ENCODE data around the gene LAMC1. TPM values are rescaled to one million over a fixed set of nuclear protein-coding genes. Genes with fewer than 3 reads are reported as not detected.

Gene LAMC1
- total and polyA plus RNA-seq, 2 experiments from 2014 or later, result 78.4 to 185 TPM

DNA sequence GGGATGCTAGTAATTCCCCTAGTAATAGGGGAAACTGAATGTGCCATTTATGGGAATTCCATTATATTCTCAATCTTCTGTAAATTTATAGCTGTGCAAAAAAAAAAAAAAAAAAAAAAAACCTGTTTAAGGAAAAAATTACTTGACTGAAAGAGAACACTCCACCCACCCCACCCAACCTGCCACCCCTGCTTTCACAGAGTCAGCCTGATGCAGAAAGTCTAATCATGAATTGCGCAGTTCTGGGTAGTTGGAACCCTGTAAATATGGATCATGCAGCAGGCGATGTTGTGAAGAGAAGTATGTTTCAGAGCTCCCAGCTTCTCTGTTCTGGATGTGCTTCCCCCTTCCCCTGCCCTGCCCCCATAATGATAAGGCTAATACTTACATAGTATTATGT lies 143.2 kb downstream of the LAMC1 start:
- 98% methylated on average over 2 of the region's 2 CpGs for WGBS (ENCODE audit: low lambda C conversion rate, missing lambda C conversion rate)
- no peak overlapping the region for H2AFZ ChIP-seq
- no peaks in the 10 kb centered on the region for H3K27me3 ChIP-seq
- H3K27ac ChIP-seq, result no peak overlapping the region
- TF ChIP-seq EZH2 (IDR thresholded peaks at IDR 0.05; ENCODE audit: borderline replicate concordance) (no peak), EZH2phosphoT487 (IDR thresholded peaks at IDR 0.05; ENCODE audit: low read depth, severe bottlenecking, unreplicated experiment) (no peak)
- TF ChIP-seq, protein P1, sequence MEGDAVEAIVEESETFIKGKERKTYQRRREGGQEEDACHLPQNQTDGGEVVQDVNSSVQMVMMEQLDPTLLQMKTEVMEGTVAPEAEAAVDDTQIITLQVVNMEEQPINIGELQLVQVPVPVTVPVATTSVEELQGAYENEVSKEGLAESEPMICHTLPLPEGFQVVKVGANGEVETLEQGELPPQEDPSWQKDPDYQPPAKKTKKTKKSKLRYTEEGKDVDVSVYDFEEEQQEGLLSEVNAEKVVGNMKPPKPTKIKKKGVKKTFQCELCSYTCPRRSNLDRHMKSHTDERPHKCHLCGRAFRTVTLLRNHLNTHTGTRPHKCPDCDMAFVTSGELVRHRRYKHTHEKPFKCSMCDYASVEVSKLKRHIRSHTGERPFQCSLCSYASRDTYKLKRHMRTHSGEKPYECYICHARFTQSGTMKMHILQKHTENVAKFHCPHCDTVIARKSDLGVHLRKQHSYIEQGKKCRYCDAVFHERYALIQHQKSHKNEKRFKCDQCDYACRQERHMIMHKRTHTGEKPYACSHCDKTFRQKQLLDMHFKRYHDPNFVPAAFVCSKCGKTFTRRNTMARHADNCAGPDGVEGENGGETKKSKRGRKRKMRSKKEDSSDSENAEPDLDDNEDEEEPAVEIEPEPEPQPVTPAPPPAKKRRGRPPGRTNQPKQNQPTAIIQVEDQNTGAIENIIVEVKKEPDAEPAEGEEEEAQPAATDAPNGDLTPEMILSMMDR (IDR thresholded peaks at IDR 0.05; ENCODE audit: poor library complexity), result no peak
- H3K9me3 ChIP-seq (ENCODE audit: low read depth), result no peaks in the 10 kb centered on the region
- H3K4me3 ChIP-seq, result no peak overlapping the region
- H3K4me1 ChIP-seq (ENCODE audit: insufficient read depth), result peaks cover 6% of the 10 kb centered on the region
- H3K79me2 ChIP-seq, result no peaks in the 10 kb centered on the region
- H4K20me1 ChIP-seq (ENCODE audit: insufficient read depth, poor library complexity, severe bottlenecking), result no peaks in the 10 kb centered on the region
- no peak for DNase-seq (ENCODE audit: low spot score)
- H3K9me2 ChIP-seq (replicated peaks; ENCODE audit: insufficient read depth), result no peaks in the 10 kb centered on the region
- no peaks in the 10 kb centered on the region for H3K36me3 ChIP-seq (replicated peaks; ENCODE audit: insufficient read depth, low read depth)
- no peak overlapping the region for H3K4me2 ChIP-seq

DNA sequence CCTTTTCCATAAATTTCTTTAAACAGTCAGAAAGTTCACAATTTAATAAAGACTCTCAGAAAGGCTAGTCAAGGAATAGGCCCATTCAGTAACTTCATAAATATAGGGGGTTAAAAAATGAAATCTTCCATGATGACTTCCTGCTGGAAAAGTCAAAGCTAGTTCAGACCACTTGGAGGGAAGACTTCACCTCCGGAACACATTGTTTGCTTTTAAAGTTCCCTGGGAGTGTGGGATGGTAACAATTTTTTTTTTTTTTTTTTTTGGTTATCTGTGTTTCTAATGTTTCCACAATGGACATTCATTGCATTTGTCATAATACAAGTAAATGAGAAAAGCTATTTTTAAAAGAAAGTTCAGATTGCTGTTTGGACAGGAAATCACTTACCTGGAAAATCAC lies 144.5 kb downstream of the LAMC1 start:
- Histone ChIP-seq H3K27me3 (no peaks in the 10 kb centered on the region), H3K4me1 (ENCODE audit: insufficient read depth) (peaks cover 6% of the 10 kb centered on the region), H3K9me3 (ENCODE audit: low read depth) (no peaks in the 10 kb centered on the region), H3K4me2 (no peak overlapping the region), H2AFZ (no peak overlapping the region), H3K79me2 (no peaks in the 10 kb centered on the region), H3K36me3 (replicated peaks; ENCODE audit: insufficient read depth, low read depth) (no peaks in the 10 kb centered on the region), H3K9me2 (replicated peaks; ENCODE audit: insufficient read depth) (no peaks in the 10 kb centered on the region), H4K20me1 (ENCODE audit: insufficient read depth, poor library complexity, severe bottlenecking) (no peaks in the 10 kb centered on the region), H3K27ac (no peak overlapping the region), H3K4me3 (no peak overlapping the region)
- no peak for DNase-seq (ENCODE audit: low spot score)
- TF ChIP-seq EZH2 (IDR thresholded peaks at IDR 0.05; ENCODE audit: borderline replicate concordance) (no peak), EZH2phosphoT487 (IDR thresholded peaks at IDR 0.05; ENCODE audit: low read depth, severe bottlenecking, unreplicated experiment) (no peak)
- TF ChIP-seq, protein P1 (IDR thresholded peaks at IDR 0.05; ENCODE audit: poor library complexity), result no peak
- WGBS (ENCODE audit: low lambda C conversion rate, missing lambda C conversion rate), result 58% methylated on average over 1 of the region's 1 CpG

DNA sequence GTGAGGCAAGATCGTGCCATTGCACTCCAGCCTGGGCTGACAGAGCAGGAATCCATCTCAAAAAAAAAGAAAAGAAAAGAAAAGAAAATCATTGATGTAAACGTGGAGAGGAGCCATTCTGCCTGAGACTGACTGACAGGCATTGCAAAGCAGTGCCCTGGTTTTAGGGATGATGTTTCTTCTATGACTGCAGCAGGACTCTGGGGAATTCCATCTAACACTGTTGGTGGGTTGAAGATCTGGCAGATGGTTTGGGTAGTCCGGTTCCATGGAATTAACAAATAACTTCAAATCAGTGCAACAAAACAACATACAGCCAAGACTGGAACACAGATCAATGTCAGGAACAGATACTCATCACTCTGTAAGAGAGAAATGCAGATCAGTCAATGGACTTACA lies 145.1 kb downstream of the LAMC1 start:
- Histone ChIP-seq H3K9me2 (replicated peaks; ENCODE audit: insufficient read depth) (no peaks in the 10 kb centered on the region), H3K4me1 (ENCODE audit: insufficient read depth) (peaks cover 6% of the 10 kb centered on the region), H4K20me1 (ENCODE audit: insufficient read depth, poor library complexity, severe bottlenecking) (no peaks in the 10 kb centered on the region), H2AFZ (no peak overlapping the region), H3K36me3 (replicated peaks; ENCODE audit: insufficient read depth, low read depth) (no peaks in the 10 kb centered on the region), H3K4me3 (no peak overlapping the region), H3K4me2 (no peak overlapping the region), H3K27ac (no peak overlapping the region), H3K79me2 (no peaks in the 10 kb centered on the region), H3K27me3 (no peaks in the 10 kb centered on the region), H3K9me3 (ENCODE audit: low read depth) (no peaks in the 10 kb centered on the region)
- no peak for TF ChIP-seq EZH2 (IDR thresholded peaks at IDR 0.05; ENCODE audit: borderline replicate concordance)
- no peak for TF ChIP-seq EZH2phosphoT487 (IDR thresholded peaks at IDR 0.05; ENCODE audit: low read depth, severe bottlenecking, unreplicated experiment)
- TF ChIP-seq, protein P1 (IDR thresholded peaks at IDR 0.05; ENCODE audit: poor library complexity), result no peak
- no peak for DNase-seq (ENCODE audit: low spot score)
- WGBS (ENCODE audit: low lambda C conversion rate, missing lambda C conversion rate), result 81% methylated on average over 3 of the region's 3 CpGs

DNA sequence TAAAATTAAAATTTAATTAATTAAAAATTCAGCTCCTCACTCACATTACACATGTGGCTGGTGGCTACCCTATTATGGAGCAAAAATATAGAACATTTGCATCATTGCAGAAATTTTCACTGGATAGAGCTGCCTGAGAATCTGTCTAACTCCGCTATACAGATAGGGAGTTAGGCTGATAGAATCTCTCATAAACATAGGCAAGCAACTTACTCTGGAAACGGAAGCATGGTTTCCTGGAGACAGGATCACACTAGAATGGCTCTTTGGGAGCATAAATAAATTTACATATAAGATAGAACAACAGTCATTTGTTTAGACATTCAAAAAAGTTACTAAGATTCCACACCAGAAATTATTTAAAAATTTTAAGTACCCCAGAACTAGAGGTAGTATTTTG lies 150.6 kb downstream of the LAMC1 start:
- no peaks in the 10 kb centered on the region for H3K9me3 ChIP-seq (ENCODE audit: low read depth)
- H4K20me1 ChIP-seq (ENCODE audit: insufficient read depth, poor library complexity, severe bottlenecking), result no peaks in the 10 kb centered on the region
- no peaks in the 10 kb centered on the region for H3K79me2 ChIP-seq
- H3K4me3 ChIP-seq, result no peak overlapping the region
- no peak overlapping the region for H3K4me2 ChIP-seq
- DNase-seq (ENCODE audit: low spot score), result no peak
- H3K27ac ChIP-seq, result no peak overlapping the region
- WGBS (ENCODE audit: low lambda C conversion rate, missing lambda C conversion rate), result 71% methylated on average over 2 of the region's 2 CpGs
- H3K36me3 ChIP-seq (replicated peaks; ENCODE audit: insufficient read depth, low read depth), result no peaks in the 10 kb centered on the region
- no peak for TF ChIP-seq EZH2phosphoT487 (IDR thresholded peaks at IDR 0.05; ENCODE audit: low read depth, severe bottlenecking, unreplicated experiment)
- TF ChIP-seq EZH2 (IDR thresholded peaks at IDR 0.05; ENCODE audit: borderline replicate concordance), result no peak
- TF ChIP-seq, protein P1 (IDR thresholded peaks at IDR 0.05; ENCODE audit: poor library complexity), result no peak
- peaks cover 5% of the 10 kb centered on the region for H3K4me1 ChIP-seq (ENCODE audit: insufficient read depth)
- H3K27me3 ChIP-seq, result no peaks in the 10 kb centered on the region
- no peak overlapping the region for H2AFZ ChIP-seq
- H3K9me2 ChIP-seq (replicated peaks; ENCODE audit: insufficient read depth), result no peaks in the 10 kb centered on the region

All from hepatocyte (in vitro differentiated cells).